Endothelial cell (in vitro differentiated cells): ENCODE data around the gene BANF2. TPM values are rescaled to one million over a fixed set of nuclear protein-coding genes. Genes with fewer than 3 reads are reported as not detected.

Experiments
- DNase-seq: peaks from one replicate; pipeline ENCODE4 v3.0.0; 2021; ENCODE audit warnings: low spot score
- H3K27ac Mint-ChIP-seq: one replicate; pipeline ENCODE4 v1.8.0; 2021; ENCODE audit warnings: mixed read lengths, inconsistent platforms; ENCODE audit not compliant: unreplicated experiment
- H3K27me3 Mint-ChIP-seq: one replicate; pipeline ENCODE4 v1.8.0; 2021; ENCODE audit warnings: mild to moderate bottlenecking, moderate library complexity, mixed read lengths, inconsistent platforms; ENCODE audit not compliant: unreplicated experiment
- H3K36me3 Mint-ChIP-seq: one replicate; pipeline ENCODE4 v1.8.0; 2021; ENCODE audit warnings: mild to moderate bottlenecking, low read depth, mixed read lengths, inconsistent platforms; ENCODE audit not compliant: unreplicated experiment
- H3K4me1 Mint-ChIP-seq: one replicate; pipeline ENCODE4 v1.8.0; 2021; ENCODE audit warnings: mild to moderate bottlenecking, mixed read lengths, inconsistent platforms; ENCODE audit not compliant: unreplicated experiment
- H3K4me3 Mint-ChIP-seq: one replicate; pipeline ENCODE4 v1.8.0; 2021; ENCODE audit warnings: mild to moderate bottlenecking, mixed read lengths, inconsistent platforms; ENCODE audit not compliant: unreplicated experiment
- H3K9me3 Mint-ChIP-seq: one replicate; pipeline ENCODE4 v1.8.0; 2021; ENCODE audit warnings: mixed read lengths, inconsistent platforms; ENCODE audit not compliant: unreplicated experiment
- CTCF ChIP-seq: fragments of 200-600 bp; sonication (generic); IDR thresholded peaks from one replicate; pipeline ENCODE4 v1.5.0; 2021; ENCODE audit warnings: antibody characterized with exemption; ENCODE audit not compliant: unreplicated experiment
- total RNA-seq: library from RNA; stranded (reverse); fragmentation: NEBNext Ultra II Directional; extraction: Animal tissue kit (Norgen Biotek cat#: 25700); gene quantifications from one replicate; pipeline ENCODE4 v1.2.1, GENCODE V29; 2021; ENCODE audit not compliant: unreplicated experiment

The BANF2 gene
- total RNA-seq, 1 donor from 2014 or later = not detected

GRCh38 chr20:17747431-17747846, 47.7 kb downstream of the BANF2 start:
- peaks cover 20% of the 10 kb centered on the region for H3K4me1 Mint-ChIP-seq
- TF ChIP-seq CTCF = no peak
- no peaks in the 10 kb centered on the region for H3K9me3 Mint-ChIP-seq
- H3K4me3 Mint-ChIP-seq = no peak overlapping the region
- no peak overlapping the region for H3K27ac Mint-ChIP-seq
- DNase-seq = no peak
- no peaks in the 10 kb centered on the region for H3K36me3 Mint-ChIP-seq
- H3K27me3 Mint-ChIP-seq = peaks cover 8% of the 10 kb centered on the region

GRCh38 chr20:17748279-17748678, 48.5 kb downstream of the BANF2 start:
- H3K27me3 Mint-ChIP-seq = peaks cover 8% of the 10 kb centered on the region
- no peak overlapping the region for H3K4me3 Mint-ChIP-seq
- TF ChIP-seq CTCF = no peak
- no peaks in the 10 kb centered on the region for H3K36me3 Mint-ChIP-seq
- H3K4me1 Mint-ChIP-seq = peaks cover 23% of the 10 kb centered on the region
- H3K27ac Mint-ChIP-seq = no peak overlapping the region
- no peaks in the 10 kb centered on the region for H3K9me3 Mint-ChIP-seq
- no peak for DNase-seq

GRCh38 chr20:17749626-17749977, 49.8 kb downstream of the BANF2 start:
- H3K36me3 Mint-ChIP-seq = no peaks in the 10 kb centered on the region
- peaks cover 23% of the 10 kb centered on the region for H3K4me1 Mint-ChIP-seq
- no peaks in the 10 kb centered on the region for H3K9me3 Mint-ChIP-seq
- no peak for TF ChIP-seq CTCF
- H3K27ac Mint-ChIP-seq = no peak overlapping the region
- peaks cover 8% of the 10 kb centered on the region for H3K27me3 Mint-ChIP-seq
- no peak overlapping the region for H3K4me3 Mint-ChIP-seq
- DNase-seq = no peak

- Mint-ChIP-seq H3K9me3 (no peaks in the 10 kb centered on the region), H3K36me3 (no peaks in the 10 kb centered on the region), H3K27ac (peak overlapping the region; percentile 81), H3K4me3 (no peak overlapping the region), H3K27me3 (peaks cover 4% of the 10 kb centered on the region), H3K4me1 (peaks cover 23% of the 10 kb centered on the region)
- no peak for TF ChIP-seq CTCF
- peak; percentile 49 for DNase-seq
These were observed 50.4 kb downstream of the BANF2 start for GRCh38 chr20:17749978-17750721.

GRCh38 chr20:17750722-17751045, 50.9 kb downstream of the BANF2 start:
- Mint-ChIP-seq H3K27ac (peak overlapping the region; percentile 81), H3K9me3 (no peaks in the 10 kb centered on the region), H3K27me3 (peaks cover 4% of the 10 kb centered on the region), H3K4me1 (peaks cover 23% of the 10 kb centered on the region), H3K4me3 (no peak overlapping the region), H3K36me3 (no peaks in the 10 kb centered on the region)
- DNase-seq = no peak
- no peak for TF ChIP-seq CTCF
